CD4-positive, alpha-beta T cell treated with Interleukin-21 for 1 hour (primary cell): Measurements from ENCODE around the gene CSF1.

ENCODE experiments used
- DNase-seq: peaks from one replicate; pipeline ENCODE4 v3.0.0-alpha.2; 2020

Gene CSF1

DNA sequence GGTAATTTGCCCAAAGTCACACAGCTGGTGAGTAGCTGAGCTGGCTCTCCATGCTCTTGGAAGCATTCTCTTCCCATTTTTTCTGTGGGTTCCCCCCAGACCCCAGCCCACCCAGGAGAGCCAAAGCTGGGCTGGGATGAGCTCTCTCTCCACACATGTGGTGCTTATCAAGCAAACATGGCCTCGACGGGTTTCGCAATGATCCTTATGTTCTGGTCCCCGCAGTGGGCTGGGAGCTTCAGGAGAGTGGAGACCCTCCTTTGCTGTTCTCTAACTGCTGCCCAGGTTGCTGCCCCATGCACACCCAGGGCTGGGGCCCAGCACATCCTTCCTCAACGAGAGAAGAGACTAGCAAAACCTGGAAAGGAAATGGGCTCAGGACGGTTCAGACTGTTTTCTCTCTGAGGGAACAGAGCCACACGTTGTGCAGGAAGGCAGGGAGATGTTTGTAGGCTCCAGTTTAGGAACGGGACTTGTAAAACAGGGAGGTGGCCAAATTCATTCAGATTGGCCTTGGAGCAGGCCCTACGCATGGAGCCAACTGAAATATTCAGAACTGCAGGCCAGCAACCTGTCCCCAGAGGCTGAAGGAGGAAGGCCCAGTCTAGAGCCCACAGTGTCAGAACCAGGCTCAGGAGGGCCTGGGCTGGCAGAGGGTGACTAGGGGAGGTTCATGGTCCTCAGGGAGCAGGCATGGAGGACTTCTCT lies 27.2 kb upstream of the CSF1 start:
- no peak for DNase-seq

DNA sequence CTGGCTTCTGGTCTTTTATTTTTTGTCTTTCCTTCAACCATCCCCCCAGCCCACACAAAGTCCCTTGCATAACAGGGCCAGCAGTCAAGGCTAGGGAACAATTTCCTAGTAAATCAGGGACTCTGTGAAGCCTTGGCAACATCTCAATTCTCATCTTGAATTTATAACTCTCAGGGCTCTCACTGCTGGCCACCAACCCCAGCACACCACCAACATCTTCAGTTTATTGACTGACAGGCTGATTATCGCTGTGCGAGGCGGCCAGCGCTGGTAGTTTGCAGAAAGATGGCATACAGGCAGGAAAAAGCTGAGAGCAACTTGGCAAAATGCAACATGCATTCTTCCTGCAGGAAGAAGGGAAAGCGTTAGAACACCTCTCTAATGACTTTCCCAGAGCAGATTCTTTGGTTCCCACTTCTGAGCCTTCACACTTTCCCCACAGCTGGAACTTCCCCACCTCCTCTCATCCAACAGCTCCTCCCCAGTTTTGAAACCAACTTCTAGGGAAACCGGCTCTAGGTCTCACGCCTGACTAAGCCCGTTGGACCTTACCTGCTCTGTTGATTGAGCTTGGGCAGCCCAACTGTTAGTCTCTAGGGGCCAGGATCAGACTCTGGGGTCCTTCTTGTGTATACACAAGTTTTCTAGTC lies 26.3 kb upstream of the CSF1 start:
- DNase-seq = no peak

DNA sequence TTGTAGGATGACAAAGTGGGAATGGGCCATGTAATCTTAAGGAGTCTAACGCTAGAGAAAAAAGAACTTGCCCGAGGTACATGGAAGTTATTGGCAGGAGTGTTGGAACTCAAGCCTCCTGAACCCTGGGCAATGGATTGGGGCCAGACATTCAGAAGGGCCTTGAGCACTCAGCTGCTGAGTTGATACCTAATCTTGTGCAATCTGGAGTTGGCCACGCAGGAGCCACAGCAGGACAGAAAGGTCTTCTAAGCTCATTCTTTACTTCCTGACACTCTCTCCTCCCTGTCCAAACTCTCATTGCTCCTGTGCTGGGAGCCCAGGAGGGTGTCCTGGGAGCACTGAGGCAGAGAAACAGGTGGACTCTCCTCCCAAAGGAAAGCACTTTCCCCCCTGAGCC lies 25.1 kb upstream of the CSF1 start:
- no peak for DNase-seq

DNA sequence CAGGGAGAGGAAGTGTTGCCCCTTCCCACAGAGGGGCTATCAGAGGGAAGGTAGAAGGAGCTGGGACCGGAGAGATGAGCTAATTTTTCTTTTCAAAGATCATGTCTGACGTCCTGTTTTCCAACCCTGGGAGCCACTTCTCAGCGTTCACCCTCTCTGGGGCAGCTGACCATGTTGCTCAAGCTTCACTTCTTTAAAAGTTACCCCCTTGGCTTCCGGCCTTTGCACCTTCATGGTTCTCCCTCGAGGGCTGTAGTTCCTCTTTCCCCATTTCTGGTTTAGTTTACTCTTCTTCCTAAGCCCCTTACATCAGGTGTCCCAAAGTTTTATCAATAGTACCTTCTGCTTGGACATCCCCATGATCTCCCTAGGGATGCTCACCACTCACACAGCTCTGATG lies 23.8 kb upstream of the CSF1 start:
- no peak for DNase-seq

DNA sequence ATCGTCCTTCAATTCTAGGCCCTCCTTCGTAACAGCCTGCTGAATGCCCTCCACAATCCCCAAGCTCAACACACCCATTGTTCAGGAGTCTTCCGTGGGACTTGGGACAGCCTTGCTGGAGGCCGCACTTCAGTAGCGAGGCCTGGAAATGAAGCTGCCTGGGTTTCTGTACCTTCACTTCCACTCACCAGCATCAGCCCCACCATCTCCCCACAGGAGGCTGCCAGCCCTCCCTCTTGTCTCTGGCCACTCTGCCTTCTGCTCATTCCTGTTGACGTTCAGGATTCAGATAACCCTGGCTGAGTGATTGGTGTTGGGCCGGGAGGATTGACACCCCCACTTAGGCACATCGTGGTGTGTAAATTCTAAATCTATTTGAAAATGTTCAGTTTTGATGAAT lies 23.4 kb upstream of the CSF1 start:
- no peak for DNase-seq

DNA sequence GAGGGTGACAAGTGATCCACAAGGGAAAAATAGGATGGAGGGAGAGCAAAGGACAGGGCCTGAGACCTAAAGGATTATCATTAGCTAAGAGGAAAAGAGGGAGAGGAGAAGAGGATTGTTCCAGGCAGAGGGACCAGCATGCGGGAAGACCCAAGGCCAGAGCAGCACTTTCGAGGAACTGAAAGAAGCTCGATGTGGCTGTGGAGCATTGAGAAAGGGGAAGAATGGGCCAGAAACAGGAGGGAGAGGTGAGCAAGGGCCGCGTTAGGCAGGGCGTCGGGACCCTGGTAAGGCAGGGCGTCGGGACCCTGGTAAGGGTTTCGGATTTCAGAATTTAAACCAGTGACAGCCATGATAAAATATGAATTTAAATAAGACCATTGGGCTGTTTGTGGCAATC lies 22.8 kb upstream of the CSF1 start:
- no peak for DNase-seq

DNA sequence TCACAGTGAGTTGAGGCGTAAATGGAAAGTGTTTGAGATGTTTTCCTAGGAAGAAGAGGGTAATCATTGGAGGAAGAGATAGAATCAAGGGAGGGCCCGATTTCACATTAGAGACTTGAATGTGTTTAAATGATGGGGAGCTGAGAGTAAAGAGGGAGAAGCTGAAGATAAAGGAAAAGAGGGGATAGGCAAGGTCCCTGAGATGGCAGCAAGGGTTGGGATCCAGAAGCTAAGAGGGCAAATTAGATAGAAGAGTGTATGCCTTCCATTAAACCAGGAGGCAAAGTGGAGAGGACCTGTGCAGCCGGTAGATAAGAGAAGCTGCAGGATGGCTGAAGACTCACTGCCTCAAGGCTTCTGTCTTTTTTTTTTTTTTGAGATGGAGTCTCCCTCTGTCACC lies 21.6 kb upstream of the CSF1 start:
- no peak for DNase-seq

DNA sequence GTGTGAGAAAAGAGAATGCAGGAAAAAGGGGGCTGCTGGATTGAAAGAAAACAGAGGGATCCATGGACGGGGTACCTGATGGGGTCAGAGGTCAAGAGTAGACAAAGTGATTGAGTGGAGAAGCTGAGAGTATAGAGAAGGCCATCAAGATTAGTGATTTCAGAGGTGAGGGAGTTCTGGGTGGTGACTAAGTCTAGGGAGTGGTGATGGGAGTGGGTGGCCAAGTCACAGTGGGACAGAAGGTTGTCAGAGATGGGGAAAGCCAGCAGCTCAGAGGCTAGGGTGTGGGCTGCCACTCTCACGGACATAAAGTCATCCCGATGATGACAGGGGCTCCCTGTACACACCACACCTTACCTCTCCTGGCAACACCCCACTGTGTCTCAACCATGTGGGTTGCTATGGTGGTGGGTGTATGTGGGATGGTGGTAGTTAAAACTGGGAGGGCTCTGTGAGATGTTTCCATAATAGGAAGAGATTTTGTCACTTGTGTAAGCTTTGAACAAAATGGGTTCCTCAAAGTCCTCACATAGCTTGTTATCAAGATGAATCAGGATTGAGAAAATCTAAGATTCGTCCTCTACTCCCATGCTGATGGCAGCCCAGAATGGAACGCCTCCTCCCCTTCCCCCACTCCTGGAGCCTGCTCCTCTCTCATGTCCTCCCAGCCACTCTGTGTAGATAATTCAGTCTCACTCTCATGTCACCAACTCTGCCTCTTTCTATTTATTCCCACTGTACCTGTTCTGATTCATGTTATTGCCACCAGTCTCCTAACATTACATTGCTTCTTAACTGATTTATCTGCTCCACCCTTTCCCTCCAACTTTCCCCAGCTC lies 20.3 kb upstream of the CSF1 start:
- DNase-seq = no peak

DNA sequence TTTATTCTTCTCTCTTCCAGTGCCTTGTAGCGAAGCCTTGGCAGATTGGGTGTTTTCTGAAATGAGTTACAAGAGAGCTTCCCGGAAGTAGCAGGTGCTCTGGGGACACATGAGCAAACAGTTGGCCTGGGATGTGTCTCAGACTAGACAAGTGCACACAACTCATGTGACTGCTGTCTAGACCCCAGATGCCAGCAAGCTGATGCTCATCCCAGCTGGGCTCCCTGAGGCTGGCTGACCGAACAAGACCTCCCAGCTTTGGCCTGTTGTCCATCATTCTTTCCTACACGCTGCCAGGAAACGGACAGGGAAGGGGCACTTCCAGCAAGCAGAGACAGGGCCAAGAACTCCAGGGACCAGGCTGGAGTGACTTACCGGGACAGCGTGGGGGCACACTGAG lies 18.7 kb upstream of the CSF1 start:
- no peak for DNase-seq

DNA sequence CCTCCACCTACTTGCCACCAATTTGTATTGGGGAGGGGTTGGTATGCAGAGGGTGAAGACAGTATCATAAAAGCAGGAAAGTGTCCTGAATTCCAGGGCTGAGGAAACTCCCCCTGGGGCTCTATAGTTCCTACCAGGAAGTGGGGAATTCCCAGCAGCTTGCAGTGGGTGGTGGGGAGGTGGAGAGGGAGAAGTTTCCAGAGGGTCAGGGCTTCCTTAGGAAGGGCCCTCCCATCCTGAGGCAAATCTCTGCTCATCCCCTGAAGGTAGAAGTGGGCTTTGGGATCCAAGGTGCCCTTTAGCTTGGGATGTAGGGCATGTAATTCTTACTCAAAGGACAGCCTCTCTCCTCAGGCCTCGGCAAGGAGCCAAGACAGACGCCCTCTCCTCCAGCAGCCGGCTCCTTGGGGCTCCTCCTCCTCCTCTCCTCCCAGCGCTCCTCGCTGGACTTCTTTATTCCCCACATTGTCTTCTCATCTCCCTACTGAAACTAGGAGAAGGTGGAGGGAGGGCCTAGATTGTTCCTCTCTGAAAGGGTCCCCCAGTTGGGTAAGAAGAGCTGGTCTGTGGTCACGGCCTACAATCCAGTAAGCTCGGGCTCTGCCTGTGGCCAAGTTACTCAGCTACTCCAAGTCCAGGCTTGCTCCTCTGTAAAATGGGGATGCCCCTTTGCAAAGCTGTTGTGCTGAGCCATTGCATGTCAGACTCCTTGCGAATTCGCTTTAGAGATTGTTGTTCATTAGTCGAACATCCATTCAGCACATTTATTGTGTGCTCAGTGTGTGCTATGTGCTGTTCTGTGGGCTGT lies 17.9 kb upstream of the CSF1 start:
- no peak for DNase-seq

DNA sequence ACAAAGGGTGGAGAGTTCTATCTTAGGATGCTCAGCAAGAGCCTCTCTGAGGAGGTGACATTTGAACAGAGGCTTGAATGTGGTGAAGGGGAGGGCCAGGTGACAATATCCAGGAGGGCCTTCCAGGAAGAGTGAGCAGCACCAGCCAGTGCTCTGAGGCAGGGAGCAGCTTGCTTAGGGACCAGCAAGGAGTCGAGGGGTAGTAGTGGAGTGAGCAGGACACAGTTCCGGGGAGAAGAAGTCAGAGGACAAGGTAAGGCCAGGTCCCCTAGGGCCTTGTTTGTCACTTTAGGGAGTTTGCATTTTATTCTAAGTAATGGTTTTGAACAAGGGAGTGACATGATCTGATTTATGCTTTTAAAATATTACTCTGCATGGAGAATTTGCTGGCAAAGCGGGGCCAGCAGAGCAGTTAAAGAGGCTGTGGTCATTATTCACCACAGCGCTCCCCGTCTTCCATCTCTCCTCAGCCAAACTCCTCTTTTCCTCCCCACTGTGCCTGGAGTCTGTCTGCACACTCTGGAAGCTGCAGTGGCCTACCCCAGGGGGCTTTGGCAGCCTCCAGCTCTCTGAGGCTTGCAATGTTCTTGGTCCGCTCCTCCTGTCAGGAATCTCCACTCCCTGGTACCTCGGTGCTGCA lies 17.0 kb upstream of the CSF1 start:
- DNase-seq = no peak

DNA sequence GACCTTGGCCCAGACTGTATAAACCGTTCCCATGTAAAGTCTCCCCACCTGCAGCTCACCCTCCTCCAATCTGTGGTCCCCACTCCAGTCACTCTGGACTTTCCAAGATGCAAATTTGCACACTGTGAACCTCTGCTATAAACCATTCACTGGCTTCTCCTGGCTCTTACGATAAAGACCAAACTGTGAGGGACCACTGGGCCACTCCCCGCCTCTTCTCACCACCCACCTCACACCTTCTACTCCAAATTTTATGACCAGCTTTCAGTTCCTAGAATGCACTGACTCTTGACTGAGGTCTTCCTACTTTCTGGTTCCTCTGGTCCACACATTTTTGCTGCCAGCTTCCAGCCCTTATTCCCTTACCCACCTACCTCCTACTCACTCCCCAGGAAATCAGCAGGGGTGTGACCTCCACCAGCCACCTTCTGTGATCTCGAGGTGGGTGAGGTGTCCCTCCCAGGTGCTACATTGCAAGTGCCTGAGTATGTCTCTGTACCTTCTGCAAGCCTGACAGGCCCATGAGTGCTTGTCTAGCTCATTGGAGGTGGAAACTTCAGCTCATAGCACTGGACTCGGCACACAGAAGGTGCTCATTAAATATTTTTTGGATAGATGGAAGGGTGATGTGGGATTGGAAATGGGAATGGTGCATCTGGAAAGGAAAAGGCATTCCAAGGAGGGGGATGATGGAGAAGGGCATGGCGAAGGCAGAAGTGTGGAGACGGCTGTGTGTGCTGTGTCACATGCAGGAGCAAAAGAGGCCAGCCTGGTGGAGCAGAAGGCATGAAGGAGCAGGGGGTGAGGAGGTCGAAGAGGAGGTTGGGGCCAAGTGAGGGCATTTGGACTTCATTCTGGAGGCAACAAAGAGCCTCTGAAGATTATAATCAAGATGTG lies 15.6 kb upstream of the CSF1 start:
- DNase-seq = no peak

DNA sequence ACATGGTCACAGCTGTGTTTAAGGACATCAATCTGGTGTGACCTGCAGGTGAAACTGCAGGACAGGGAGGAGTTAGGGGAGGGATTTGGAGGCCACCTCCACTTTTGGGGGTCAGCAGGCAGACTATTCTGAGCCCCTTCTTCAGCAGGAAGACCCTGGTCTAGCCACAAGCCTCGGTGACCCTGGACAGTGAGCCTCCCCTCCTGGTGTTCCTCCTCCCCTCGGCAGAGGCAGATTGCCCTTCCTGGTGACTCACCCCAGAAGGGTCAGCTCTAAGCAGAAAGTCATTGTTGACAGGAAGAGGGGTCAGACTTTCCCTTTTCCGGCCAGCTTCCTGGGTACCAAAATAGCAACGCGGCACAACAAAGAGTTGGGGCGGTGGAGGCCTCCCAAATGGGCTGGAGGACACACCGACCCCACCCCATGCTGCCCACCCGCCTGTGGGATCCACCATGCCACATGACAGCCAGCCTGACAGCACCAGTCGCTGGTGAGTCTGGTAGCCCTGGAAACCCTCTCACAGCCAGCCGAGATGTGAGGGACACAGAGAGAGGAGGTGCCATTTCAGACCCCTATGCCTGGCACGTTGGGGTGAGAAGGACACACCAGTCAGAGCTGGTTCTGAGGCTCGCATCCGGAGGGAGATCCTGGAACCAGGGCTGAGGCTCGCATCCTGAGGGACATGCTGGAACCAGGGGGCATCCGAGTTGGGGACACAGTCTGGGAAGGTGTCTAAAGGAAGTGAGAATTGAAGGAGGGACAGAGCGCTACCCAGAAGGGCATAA lies 14.7 kb upstream of the CSF1 start:
- no peak for DNase-seq

DNA sequence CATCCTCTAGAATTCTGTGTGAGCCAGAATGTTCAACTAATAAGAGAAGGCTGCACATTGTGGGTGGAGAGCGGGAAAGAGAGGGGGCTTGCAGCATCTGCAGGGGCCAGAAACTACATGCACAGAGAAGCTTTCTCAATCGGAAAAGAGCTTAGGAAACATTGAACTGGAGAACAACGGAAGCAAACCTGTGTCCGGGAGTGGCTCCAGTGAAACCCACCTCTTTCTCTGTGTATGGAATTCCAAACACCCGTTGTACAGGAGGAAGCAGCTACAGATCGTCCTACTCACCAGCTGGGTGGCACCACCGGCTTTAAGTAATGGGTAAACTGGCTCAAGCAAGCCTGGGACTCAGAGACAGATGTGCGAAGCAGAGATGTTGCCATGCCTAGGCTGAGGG lies 14.0 kb upstream of the CSF1 start:
- DNase-seq = no peak

DNA sequence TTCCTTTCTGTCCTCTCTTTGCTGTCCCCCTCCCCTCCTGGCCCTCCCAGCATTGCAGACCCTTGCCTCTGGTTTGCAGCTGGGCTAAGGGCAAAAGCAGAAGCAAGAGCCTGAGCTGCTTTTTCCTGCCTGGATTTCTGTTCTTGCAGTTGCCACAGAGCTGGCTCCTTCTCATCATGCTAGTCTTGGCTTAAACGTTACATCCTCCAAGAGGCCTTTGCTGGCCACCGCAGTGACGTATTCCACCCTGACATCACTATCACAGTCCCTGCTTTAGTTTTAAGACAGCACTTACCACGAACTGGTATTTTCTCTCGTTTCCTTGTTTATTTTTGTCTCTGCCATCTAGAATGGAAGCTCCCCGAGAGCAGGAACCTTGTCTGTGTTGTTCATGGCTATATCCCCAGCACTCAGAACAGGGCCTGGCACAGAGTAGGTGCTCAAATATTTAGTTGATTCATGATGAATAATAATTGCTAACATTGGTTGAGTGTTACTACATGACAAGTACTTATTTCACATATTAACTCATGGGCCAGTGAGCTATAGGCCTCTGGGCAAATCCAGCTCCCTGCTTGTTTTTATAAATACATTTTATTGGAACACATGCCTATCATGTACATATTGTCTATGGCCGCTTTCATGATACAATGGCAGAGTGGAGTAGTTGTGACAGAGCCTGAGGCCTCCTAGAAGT lies 13.2 kb upstream of the CSF1 start:
- DNase-seq = no peak

DNA sequence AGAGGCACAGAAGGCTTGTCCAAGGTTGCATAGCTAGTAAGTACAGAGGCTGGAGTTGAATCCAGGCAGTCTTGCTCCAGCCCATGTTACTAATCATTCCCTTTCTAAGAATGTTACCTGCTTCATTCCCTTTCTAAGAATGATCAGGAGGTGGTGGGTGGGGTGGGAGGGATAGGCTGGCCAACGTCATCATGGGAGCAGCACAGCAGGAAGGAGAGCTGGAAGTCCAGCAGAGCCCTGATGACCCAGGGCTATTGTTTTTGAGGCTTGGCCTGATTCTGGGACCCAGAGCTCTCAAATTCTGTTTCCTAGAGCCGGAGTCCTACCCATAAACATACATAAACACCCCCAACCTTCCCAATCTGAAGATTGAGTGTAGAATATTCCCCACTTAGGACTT lies 11.8 kb upstream of the CSF1 start:
- DNase-seq = no peak

DNA sequence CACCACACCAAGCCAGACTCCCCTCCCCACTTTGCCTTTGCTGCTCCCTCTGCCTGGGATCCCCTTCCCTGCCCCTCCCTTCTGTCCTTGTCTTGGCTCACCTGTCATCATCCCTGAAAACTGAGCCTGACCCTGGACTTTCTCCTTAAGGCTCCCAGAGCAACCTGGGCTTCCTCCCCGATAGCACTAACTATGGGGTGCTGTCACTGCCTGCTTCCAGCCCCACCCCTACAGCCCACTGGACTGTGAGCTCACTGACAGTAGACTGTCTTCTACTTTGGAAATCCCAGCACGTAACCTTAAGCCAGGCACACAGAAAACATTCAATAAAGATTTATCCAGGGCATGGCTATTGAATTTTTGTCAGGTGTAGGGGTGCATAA lies 9.5 kb upstream of the CSF1 start:
- DNase-seq = no peak

DNA sequence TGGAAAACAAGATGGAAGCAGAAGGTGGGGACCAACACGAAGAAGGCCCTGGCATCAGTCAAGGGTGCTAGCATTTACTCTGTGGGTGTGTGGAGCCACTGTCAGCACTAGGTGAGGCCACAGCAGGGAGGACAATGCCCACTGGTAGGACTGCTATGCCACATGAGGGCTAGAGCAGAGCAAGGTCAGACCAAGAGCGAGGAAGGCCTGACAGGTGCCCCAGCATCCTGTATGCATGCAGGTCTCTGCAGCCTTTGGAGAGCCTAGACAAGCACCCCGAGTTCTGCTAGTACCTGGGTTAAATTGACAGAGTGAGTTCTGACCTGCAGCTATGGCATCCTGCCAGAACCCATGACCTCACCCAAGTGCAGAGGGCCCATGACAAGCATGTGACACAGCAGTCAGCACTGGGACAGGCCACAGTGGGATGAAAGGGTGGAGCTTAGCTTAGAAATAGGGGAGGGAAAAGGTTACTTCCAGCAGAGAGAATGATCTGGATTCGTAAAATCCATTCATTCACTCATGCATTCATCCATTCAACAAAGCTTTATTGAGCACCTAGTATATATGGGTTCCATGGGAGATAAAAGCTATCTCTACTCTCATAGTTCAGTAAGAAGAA lies 9.0 kb upstream of the CSF1 start:
- DNase-seq = no peak

DNA sequence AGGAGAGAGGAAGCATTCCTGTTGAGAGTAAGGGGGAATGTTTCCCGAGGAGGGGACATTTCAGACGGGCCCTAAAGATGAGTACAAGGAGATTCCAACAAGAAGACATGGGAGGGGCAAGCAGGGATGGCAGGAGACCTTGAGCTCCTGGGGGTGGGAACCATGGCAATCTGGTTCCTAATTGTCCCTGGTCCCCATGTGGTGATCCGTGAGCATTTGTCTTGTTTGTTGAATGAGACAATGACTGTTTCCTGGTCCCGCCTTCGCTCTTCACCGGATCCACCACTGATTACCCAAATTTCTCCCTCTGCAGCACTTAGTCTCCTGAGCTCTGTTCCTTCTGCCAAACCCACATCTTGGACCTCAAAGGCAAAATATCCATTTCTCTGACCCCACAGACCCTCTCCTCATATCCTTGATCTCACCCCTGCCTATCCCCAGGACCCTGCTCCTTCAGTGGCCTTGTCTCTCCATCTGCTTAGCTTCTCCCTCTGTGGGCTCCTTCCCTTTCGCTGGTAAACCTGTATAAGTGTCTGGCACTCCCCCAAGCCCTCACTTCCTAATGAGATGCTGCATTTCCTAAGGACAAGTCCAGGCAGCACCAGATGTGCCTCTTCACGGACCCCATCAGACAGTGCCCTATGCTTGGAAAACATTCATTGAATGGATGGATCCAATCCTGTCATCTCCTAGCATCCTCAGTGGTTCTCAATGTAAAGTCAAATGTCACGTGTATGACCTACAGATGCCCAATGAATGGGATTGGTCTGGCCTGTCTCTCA lies 8.3 kb upstream of the CSF1 start:
- no peak for DNase-seq
